Kidney epithelial cell (primary cell): Measurements from ENCODE around the gene EPO. TPM values are rescaled to one million over a fixed set of nuclear protein-coding genes. Genes with fewer than 3 reads are reported as not detected.
"Not testable (repeated sequence)": the region's sequence is repeated elsewhere in the genome, so short reads cannot be mapped to it uniquely, and the experiment has no call there.

Source experiments
- DNase-seq: peaks from one replicate; pipeline ENCODE4 v3.0.0-alpha.2; 2010; ENCODE audit warnings: low read depth
- H3K27me3 ChIP-seq: 2 replicates; pipeline ENCODE4 v1.6.0; 2011; ENCODE audit warnings: low read length; ENCODE audit not compliant: control insufficient read depth, insufficient read depth
- H3K36me3 ChIP-seq: 2 replicates; pipeline ENCODE4 v1.5.1; 2011; ENCODE audit warnings: low read length; ENCODE audit not compliant: control insufficient read depth, insufficient read depth
- H3K4me3 ChIP-seq: 2 replicates; pipeline ENCODE4 v1.5.1; 2011; ENCODE audit warnings: low read depth, mild to moderate bottlenecking, control low read depth, low read length
- CTCF ChIP-seq: IDR thresholded peaks from 2 replicates; pipeline ENCODE4 v1.5.1; 2011; ENCODE audit warnings: mild to moderate bottlenecking, moderate library complexity, low read length, control low read depth, inconsistent platforms; ENCODE audit not compliant: insufficient read depth, poor library complexity, severe bottlenecking
- total RNA-seq: library from RNA; depleted of rRNA; stranded (reverse); fragments of >200 nt; gene quantifications from 2 replicates; pipeline ENCODE4 v1.2.3, GENCODE V29; 2015

EPO gene
- total RNA-seq, 1 donor from 2014 or later: not detected

DNA sequence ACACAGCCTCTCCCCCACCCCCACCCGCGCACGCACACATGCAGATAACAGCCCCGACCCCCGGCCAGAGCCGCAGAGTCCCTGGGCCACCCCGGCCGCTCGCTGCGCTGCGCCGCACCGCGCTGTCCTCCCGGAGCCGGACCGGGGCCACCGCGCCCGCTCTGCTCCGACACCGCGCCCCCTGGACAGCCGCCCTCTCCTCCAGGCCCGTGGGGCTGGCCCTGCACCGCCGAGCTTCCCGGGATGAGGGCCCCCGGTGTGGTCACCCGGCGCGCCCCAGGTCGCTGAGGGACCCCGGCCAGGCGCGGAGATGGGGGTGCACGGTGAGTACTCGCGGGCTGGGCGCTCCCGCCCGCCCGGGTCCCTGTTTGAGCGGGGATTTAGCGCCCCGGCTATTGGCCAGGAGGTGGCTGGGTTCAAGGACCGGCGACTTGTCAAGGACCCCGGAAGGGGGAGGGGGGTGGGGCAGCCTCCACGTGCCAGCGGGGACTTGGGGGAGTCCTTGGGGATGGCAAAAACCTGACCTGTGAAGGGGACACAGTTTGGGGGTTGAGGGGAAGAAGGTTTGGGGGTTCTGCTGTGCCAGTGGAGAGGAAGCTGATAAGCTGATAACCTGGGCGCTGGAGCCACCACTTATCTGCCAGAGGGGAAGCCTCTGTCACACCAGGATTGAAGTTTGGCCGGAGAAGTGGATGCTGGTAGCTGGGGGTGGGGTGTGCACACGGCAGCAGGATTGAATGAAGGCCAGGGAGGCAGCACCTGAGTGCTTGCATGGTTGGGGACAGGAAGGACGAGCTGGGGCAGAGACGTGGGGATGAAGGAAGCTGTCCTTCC lies 620 bp downstream of the EPO start:
- TF ChIP-seq CTCF: no peak
- DNase-seq: no peak
- Histone ChIP-seq H3K27me3 (peaks cover 39% of the 10 kb centered on the region), H3K36me3 (no peaks in the 10 kb centered on the region), H3K4me3 (no peak overlapping the region)

GRCh38 chr7:100721505-100721812 lies 1.2 kb downstream of the EPO start:
- no peaks in the 10 kb centered on the region for H3K36me3 ChIP-seq
- TF ChIP-seq CTCF: no peak
- no peak for DNase-seq
- H3K27me3 ChIP-seq: peaks cover 39% of the 10 kb centered on the region
- no peak overlapping the region for H3K4me3 ChIP-seq

DNA sequence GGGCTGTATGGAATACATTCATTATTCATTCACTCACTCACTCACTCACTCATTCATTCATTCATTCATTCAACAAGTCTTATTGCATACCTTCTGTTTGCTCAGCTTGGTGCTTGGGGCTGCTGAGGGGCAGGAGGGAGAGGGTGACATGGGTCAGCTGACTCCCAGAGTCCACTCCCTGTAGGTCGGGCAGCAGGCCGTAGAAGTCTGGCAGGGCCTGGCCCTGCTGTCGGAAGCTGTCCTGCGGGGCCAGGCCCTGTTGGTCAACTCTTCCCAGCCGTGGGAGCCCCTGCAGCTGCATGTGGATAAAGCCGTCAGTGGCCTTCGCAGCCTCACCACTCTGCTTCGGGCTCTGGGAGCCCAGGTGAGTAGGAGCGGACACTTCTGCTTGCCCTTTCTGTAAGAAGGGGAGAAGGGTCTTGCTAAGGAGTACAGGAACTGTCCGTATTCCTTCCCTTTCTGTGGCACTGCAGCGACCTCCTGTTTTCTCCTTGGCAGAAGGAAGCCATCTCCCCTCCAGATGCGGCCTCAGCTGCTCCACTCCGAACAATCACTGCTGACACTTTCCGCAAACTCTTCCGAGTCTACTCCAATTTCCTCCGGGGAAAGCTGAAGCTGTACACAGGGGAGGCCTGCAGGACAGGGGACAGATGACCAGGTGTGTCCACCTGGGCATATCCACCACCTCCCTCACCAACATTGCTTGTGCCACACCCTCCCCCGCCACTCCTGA lies 2.4 kb downstream of the EPO start:
- no peak for TF ChIP-seq CTCF
- Histone ChIP-seq H3K27me3 (peaks cover 36% of the 10 kb centered on the region), H3K36me3 (no peaks in the 10 kb centered on the region), H3K4me3 (no peak overlapping the region)
- DNase-seq: no peak

DNA sequence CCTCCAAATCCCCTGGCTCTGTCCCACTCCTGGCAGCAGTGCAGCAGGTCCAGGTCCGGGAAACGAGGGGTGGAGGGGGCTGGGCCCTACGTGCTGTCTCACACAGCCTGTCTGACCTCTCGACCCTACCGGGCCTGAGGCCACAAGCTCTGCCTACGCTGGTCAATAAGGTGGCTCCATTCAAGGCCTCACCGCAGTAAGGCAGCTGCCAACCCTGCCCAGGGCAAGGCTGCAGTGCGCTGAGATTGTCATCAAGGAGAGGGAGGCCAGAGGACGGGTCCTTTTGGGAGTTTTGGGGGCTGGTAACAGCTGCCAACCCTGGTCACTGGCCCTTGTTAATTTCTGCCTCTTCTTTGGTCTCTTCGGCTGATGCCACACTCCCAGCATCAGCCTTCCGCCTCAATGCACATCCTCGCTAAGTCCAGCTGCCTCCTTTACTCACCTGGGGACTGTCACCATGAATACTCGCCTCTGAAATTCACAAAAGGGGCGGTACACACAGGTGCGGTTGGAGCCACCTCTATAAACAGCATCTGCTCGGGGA lies 3.5 kb downstream of the EPO start:
- Histone ChIP-seq H3K36me3 (no peaks in the 10 kb centered on the region), H3K4me3 (no peak overlapping the region), H3K27me3 (peaks cover 36% of the 10 kb centered on the region)
- DNase-seq: no peak
- no peak for TF ChIP-seq CTCF

- H3K27me3 ChIP-seq: peaks cover 36% of the 10 kb centered on the region
- H3K4me3 ChIP-seq, DNase-seq, H3K36me3 ChIP-seq: not testable (repeated sequence)
Measured at GRCh38 chr7:100724364-100724763, 4.1 kb downstream of the EPO start.

- no peak for TF ChIP-seq CTCF
- Histone ChIP-seq H3K27me3 (peaks cover 18% of the 10 kb centered on the region), H3K4me3 (no peak overlapping the region), H3K36me3 (no peaks in the 10 kb centered on the region)
- DNase-seq: no peak
Measured at GRCh38 chr7:100726996-100727761, 6.9 kb downstream of the EPO start.
